GM18499 (cell line): Measurements from ENCODE around the gene GRB14.
"Not testable (repeated sequence)": the region's sequence is repeated elsewhere in the genome, so short reads cannot be mapped to it uniquely, and the experiment has no call there.

Source experiments
- ATAC-seq: cut with Tn5 transposase; IDR thresholded peaks from one replicate; pipeline ENCODE4 v1.9.1; 2021; ENCODE audit warnings: moderate number of reproducible peaks; ENCODE audit not compliant: insufficient read depth, unreplicated experiment

Gene GRB14

DNA sequence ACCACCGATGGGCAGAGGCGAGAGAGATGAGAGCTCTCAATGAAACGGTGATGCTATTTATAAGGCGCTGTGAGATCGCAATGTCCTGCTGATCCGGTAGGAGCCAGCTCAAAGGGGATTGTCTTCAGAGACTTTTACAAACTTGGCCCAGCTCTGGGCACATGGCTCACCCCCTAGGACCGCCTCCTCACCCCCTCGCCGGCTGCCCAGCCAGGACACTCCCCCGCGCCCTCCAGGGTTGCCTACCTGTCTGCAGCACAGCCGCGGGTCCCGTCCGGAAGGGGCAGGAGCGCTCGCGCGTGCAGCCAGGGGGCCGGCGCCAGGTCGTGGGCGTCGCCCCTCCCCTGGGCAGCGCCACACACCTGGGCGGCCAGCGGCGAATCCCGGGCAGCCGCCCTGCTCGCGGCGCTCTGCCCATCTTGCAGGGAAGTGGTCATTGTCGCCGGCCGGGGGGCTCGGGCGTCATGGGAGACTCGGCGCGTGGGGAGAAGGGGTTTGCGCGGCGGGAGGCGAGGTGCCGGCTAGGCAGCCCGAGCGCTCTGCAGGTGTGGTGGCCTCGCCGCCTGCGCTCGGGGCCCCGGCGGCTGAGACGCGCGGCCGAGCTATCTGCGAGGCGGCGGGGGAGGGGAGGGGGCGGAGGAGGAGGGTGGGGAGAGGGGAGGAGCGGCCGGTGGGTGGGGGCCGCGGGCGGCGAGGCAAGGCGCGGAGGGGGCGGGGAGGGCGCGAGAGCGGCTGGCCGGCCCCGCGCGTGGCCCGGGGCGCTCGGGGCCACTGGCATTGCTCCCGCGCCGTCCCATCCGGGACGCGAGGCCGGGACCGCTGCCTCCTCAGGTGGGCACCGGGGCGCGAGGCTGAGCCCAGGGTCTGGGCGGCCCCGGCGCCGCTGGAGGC lies at the start of gene GRB14:
TSS of gene GRB14 (minus strand) at position 610 of the 891 bp plus-strand sequence. CDS start at position 437, 173 bp downstream.
- ATAC-seq = no peak

DNA sequence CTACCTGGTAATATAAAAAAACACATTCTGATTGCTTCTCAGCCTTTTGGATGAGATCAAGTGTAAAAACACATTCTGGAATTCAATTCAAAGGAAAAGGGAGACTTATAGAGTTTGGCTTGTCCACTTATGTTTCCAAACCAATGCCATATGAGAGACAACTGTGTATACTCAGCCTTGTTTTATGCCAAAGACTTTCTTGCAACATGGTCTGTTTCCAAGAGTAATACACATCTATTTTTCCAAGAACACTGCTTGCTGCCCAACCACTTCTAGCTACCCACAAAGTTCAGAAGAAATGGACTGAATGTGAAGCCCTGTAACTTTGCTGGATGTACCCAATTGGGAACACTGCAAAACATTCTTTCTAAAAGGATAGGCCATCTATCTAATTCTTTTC lies 48.0 kb upstream of the GRB14 start:
- ATAC-seq = no peak

DNA sequence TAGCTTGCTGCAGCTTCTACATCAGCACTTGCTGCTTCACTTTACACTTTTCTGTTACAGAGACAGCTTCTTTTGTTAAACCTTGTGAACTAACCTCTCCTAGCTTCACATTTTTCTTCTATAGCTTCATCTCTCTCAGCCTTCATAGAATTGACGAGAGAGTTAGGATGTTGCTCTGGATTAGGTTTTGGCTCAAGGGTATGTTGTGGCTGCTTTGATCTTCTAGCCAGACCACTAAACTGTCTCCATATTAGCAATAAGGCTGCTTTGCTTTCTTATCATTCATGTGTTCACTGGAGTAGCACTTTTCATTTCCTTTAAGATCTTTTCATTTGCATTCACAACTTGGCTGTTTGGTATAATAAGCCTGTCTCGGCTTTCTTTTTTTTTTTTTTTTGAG lies 46.3 kb upstream of the GRB14 start:
- no peak for ATAC-seq

DNA sequence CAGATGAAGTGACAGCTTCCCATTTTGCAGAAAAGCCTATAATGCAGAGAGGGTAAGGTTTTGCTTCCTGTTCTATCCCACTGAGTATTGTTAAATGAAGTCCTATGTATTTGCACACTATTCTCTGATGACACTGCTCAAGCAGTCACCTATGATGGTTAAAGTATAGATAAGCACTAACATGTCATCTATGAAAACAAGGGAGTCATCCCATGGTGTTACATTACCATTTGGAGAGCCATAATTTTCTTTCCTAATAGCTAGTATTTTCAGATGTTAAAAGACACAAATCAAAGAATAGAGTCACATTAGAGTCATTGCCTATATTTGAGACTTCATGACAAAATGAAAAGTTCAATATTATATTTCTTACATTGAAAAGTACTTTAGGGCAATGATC lies 42.8 kb upstream of the GRB14 start:
- ATAC-seq = no peak

DNA sequence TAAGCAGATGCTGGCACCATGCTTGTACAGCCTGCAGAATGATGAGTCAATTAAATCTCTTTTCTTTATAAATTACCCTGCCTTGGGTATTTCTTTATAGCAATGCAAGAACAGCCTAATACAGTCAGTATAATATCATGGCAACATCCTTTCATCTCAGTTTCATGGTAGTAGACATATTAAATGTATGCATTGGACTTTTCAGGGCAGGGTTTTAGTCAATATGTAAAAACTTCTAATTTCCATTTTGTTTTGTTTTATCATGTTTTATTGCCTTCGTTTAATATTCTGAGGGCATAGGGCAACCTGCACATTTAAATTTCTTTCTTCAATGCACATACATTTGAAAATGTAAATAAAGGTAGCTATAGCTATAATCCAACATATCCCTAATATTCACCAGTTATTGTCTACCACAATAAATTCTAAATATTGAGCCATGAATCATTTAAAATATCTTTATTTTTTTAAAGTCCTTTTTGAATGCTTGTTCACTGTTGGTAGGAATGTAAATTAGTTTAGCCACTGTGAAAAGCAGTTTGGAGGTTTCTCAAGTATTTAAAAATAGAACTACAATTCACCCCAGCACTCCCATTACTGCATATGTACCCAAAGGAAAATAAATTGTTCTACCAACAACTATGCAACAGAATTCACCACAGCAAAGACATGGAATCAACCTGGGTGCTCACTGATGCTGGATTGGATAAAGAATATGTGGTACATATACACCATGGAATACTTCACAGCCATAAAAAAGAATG lies 41.8 kb upstream of the GRB14 start:
- no peak for ATAC-seq

DNA sequence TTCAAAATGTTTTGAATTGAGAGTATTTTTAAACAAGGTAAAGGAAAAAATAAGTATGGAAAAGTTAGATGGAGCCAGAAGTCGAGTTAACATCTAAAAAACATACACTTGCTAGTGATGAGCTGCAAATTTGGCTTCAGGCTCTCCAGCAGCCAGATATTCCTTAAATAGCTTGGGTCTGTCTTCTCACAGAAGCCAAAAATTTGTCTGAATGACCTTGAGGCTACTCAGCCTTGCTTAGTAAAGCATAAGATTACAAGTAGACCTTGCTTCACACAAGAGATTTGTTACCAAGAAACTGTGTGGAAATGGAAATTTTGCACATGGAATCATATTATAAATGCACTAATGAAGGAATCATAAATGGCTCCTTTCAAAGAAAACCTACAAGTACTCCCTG lies 40.8 kb upstream of the GRB14 start:
- no peak for ATAC-seq

DNA sequence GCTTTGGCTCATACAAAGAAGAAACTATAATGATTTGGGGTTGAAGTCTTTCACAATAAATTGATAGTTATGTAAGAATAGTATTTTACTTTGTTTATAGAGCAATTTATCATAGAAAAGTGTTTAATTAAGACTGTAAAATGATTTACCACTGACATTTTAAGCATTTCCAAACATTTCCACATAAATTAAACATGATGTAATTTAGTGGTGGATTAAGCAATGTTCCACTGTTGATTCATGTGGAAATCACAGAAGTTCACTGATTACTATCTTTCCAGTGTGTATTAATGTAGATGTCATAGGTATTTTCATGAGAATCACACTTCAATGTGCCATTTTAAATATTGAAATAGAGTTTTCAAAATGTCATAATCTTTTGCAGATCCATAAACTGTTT lies 40.1 kb upstream of the GRB14 start:
- no peak for ATAC-seq

DNA sequence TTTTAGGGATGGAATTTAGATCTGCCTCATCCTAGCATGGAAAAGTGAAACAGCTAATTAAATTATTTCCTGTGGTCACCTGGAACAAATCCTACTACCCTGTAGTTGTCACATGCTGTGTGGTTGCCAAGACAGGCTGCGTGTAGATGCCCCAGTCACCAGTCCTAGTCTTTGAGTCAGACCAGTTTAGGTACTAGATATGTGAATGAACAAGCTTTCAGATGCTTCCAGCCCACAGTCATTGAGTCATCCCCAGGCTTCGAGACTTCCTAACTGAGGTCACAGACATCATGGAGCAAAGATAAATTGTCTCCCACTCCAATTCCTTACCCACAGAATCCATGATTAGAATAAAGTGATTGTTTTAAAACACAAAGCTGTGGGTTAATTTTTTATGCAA lies 35.8 kb upstream of the GRB14 start:
- no peak for ATAC-seq

DNA sequence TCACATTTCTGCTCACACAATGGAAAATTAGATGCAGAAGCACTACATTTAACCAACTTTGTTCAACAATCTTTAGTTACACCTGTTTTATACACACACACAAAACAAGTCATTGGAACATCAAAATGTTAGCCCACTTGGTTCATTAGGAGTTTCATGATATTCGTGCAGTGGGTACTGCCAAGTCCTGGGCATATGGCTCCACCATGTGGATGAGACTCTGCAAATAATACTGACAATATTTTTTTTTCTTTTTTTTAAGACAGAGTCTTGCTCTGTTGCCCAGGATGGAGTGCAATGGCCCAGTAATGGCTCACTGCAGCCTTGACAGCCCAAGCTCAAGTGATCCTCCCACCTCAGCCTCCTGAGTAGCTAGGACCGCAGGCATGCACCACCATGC lies 34.5 kb upstream of the GRB14 start:
- no peak for ATAC-seq

DNA sequence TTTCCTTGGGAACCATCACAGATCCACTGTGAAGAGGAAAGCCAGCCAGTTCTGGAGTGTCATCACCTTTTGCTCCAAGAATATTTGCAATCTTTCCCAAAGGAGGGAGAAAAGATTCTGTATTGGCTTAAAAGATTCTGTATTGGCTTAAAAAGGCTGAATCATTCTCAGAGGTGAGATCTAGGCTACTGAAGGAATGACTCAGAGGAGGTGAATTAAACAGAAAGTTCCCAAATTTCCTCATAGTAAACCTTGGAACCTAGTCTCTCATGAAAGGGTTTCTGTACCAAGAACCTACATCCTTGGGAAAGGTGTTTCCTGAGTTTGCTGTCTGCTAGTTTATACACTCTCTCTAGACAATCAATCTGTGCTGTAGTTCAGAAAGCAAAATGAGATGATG lies 34.1 kb upstream of the GRB14 start:
- no peak for ATAC-seq

DNA sequence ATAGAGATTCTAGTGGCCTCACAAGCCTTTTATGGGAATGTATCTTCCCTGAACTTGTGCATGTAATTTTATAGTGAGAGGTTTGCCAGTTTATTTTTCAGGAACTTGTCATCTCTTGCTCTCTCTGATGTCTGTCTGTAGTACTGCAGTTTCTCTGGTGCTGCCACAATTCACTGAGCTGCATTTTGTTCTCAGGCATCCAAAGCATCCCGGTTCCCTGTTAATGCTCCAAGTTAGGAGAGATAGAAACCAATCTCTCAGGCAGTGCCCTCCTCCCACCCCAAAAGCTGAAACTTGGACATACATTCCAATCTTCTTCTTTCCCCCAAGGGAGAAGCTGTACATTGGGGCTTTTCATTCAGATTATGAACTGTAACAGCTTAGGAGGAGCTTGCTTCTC lies 30.1 kb upstream of the GRB14 start:
- no peak for ATAC-seq

DNA sequence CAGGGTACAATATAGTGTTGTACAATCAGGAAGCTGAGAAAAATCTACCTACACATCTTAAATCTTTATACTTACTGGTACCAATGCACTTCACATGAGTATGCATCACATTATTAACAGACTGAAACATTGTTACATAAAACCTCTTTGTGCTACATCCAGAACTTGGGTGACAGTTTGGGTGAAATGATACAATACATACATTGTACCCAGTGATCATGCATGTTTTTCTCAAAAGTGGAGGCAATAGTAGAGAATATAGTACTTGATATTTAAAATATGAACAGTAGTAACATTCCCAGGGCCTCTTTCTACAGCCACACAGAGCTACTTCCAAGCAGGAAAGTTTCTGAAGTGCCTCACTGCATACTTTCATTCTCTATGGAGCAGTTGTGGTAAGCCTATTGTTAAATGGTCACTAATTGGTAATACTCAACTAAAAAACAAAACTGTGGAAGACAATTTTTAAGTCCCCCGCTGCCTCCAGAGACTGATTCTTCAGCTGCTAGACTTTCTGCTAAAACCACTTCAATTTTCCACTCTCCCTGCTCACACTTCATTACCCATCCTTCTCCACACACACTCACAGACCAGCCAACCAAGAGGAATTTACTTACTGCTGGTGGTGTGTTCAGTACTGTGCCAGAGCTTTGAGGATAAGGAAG lies 22.9 kb upstream of the GRB14 start:
- no peak for ATAC-seq

DNA sequence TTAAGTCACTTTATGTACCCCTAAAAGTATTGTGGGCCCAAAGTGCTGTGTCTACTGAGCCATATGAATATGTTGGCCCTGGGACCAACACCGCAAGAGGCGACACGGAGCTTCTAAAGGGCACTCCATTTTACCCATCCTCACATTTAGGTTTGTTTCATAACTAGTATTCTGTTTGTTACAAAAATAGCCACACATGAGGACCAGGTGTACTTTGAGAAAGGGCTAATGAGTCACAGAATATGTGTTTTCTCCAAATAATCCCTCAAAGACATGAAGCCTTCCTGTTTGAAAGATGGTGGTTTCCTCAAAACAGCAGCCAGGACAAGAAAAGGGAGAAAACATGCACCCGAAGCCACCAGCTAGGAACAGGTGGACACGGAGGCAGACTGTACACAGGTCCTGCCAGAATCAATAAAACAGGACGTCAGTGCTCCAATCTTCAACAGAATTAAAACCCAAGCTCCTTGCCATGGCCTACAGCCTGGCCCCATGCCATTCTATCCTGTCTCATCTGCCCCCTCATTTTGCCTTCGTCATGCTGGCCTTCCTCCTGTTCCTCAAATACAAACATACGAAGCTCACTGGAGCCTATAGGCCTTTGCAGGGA lies 21.8 kb upstream of the GRB14 start:
- ATAC-seq = no peak

DNA sequence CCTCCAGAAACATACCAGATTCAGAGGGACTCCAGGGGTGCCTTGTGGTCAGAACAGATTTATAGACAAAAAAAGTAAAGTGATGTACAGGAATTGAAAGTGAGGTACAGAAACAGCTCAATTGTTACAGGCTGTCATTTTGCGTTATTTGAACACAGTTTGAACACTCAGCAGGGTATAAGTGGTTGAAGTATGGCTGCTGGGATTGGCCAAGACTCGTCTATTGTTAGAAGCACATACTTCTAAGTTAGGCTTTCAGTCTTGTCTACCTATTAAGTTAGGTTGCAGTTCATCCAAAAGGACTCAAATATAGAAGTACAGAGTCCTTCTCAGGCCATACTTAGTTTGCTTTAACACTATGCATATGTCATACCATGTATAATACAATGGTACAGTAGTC lies 21.0 kb upstream of the GRB14 start:
- no peak for ATAC-seq

DNA sequence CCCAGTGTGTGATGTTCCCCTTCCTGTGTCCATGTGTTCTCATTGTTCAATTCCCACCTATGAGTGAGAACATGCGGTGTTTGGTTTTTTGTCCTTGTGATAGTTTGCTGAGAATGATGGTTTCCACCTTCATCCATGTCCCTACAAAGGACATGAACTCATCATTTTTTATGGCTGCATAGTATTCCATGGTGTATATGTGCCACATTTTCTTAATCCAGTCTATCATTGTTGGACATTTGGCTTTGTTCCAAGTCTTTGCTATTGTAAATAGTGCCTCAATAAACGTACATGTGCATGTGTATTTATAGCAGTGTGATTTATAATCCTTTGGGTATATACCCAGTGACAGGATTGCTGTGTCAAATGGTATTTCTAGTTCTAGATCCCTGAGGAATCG lies 7.0 kb upstream of the GRB14 start:
- ATAC-seq = not testable (repeated sequence)

DNA sequence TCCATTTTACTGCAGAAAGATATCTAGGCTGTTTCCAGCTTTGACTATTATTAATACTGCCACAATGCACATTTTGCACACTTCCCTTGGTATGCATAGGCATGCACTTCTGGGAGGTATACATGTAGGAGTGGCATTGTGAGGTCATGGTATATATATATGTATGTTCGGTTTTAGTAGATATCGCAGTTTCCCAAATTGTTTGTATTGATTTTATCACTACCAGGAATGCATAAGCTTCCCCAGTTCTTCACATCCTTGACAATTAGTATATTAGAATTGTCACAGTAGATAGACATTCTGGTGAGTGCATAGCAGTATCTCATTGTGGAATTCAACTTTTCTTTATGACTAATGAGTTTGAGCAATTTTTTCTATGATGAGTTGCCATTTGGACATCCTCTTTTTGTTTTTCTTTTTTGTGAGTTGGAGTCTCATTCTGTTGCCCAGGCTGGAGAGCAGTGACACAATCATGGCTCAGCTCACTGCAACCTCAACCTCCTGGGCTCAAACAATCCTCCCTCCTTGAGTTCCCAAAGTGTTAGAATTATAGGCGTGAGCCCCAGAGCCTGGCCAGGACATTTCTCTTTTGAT lies 4.2 kb upstream of the GRB14 start:
- no peak for ATAC-seq

DNA sequence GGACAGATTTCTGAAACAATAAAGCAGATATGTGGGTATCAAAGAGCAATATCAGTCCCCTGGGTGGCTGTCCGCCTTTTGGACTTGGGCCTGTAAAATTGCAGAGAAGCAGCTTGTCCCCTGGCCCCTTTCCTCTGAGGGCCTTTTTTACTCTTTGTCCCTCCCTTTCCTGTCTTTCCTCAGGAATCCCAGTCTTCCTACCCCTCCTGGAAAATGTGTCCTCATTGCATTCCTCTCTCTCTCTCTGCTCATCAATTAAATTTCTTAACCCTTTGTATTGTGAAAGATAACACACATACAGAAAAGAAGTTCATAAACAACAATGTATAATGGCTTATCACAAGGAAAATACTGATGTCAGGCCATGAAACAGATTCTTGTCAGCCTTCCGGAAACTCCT lies 3.0 kb upstream of the GRB14 start:
- ATAC-seq = no peak

DNA sequence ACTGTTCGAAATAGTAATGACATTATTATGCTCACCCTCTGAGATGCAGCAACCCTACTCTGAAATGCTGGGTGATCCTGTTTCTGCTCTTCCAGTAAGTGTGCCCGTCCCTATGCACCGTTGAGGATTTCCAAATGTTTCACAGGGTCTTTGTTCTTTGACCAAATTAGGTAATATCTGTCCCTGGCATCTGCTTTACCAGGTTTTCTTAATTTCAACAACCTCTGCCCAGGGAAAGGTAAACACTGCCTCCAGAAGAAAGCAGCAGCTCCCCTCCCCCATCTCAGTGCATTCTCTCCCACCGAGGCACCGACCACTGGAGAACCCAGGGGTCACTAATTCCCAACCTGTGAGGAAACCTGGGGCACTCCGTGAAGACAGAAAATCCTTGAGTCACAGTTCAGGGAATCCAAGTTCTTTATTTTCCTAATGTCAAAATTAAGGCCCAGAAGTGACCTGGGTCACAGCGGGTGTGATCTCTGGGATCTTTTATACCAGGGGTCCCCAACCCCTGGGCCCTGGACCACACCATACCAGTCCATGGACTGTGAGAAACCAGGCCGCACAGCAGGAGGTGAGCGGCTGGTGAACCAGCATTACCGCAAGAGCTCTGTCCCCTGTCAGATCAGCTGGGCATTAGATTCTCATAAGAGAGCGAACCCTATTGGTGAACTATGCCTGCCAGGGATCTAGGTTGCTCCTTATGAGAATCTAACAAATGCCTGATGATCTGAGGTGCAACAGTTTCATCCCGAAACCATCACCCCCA lies 1.2 kb upstream of the GRB14 start:
- no peak for ATAC-seq

DNA sequence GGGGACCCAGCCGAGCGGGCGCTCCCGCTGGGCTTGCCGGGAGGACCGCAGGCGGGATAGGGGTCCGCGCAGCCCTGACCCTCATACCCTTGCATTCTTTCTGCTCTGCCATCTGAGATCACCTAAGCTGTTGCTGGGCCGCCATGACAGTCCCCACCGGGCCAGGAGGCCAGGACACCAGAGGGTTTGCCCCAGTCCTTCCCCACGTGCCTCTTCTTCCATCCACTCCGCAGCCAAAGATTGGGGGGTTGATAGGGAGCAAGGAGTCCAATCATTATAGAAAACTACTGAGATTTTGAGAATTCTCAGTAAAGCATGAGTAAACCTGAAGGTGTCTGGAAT lies 453 bp upstream of the GRB14 start:
- no peak for ATAC-seq

DNA sequence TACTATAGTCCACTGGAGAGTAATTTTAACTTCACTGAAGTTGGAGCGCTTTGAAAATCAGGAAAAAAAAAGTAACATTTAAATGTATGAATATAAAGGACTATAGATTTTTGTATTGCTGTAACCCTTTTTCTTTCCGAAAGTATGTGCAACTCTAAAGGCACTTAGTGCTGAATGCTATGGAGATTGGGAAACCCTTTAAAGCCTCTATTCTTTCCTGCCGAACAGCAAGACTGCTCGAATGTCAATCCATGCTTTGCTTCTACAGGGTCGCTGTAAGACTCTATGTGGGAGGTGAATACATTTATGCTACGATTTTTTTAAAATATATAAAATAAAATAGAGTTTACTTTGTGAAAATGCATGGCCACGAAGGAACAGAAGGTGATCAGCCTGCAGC lies 825 bp downstream of the GRB14 start:
- no peak for ATAC-seq
